HCT116 (cell line): ENCODE data around the gene NOBOX. TPM values are rescaled to one million over a fixed set of nuclear protein-coding genes. Genes with fewer than 3 reads are reported as not detected.
"Not testable (repeated sequence)": the region's sequence is repeated elsewhere in the genome, so short reads cannot be mapped to it uniquely, and the experiment has no call there.

Experiments
- ATAC-seq: fragments of 200-7000 bp; cut with Tn5 transposase; 2 replicates; pipeline ENCODE4 v1.9.1; 2020; ENCODE audit warnings: mild to moderate bottlenecking, moderate library complexity
- BruUV-seq: library from RNA; stranded (reverse); fragments of 400-500 nt; replicated peaks from 2 replicates; lab custom pipeline; 2021; lab: Mats Ljungman, UMichigan
- CTCF ChIA-PET: fragments of 300-600 bp; sonication (Branson Sonifier 250); formaldehyde crosslinking; loops from one replicate; lab custom pipeline; 2021; ENCODE audit warnings: antibody characterized with exemption; lab: Charles Lee
- POLR2A ChIA-PET: fragments of 300-600, 350-600 bp; sonication (Branson Sonifier 250); formaldehyde crosslinking; loops from one replicate; lab custom pipeline; 2021; ENCODE audit warnings: antibody characterized with exemption; lab: Charles Lee
- RAD21 ChIA-PET, 2 experiments: fragments of 300-600 bp; sonication (Branson Sonifier 250); formaldehyde crosslinking; loops; one replicate each; lab custom pipeline; 2023; ENCODE audit warnings: low total read pairs in 2 of 2; ENCODE audit not compliant: uncharacterized antibody in 2 of 2, unreplicated experiment in 2 of 2, low non-redundant PET in 1 of 2; lab: Charles Lee
- DNase-seq: peaks from one replicate; pipeline ENCODE4 v3.0.0-alpha.2; 2010; ENCODE audit warnings: low read depth, low spot score
- H2AFZ ChIP-seq: fragments of 200-600 bp; shearing (Covaris generic), sonication (generic); 2 replicates; pipeline ENCODE4 v1.6.1; 2017; ENCODE audit warnings: low read depth, mixed run types, mixed read lengths, antibody characterized with exemption, low read length; ENCODE audit not compliant: poor library complexity, severe bottlenecking
- H3K27ac ChIP-seq: 2 replicates; pipeline ENCODE4 v1.5.1; 2012; ENCODE audit warnings: low read depth, low read length
- H3K27me3 ChIP-seq: fragments of 200-600 bp; sonication (generic); 2 replicates; pipeline ENCODE4 v1.6.1; 2016; ENCODE audit warnings: mixed run types, low read length, mixed read lengths; ENCODE audit not compliant: insufficient read depth
- H3K36me3 ChIP-seq, 2 experiments: fragments of 200-500 bp in 1 of 2; fragments of 200-600 bp in 1 of 2; sonication (Bioruptor generic) in 1 of 2; sonication (generic) in 1 of 2; 2 replicates each; pipeline versions ENCODE4 v1.5.1 to v1.6.1; 2014 to 2016; ENCODE audit warnings: low read length in 2 of 2, inconsistent platforms in 1 of 2, mixed read lengths in 1 of 2, mixed run types in 1 of 2; ENCODE audit not compliant: insufficient read depth in 2 of 2, control insufficient read depth in 1 of 2
- H3K4me1 ChIP-seq, 2 experiments: fragments of 200-600 bp in 1 of 2; sonication (generic) in 1 of 2; 2 replicates each; pipeline versions ENCODE4 v1.5.1 to v1.6.1; 2012 to 2017; ENCODE audit warnings: low read length in 2 of 2, inconsistent platforms in 1 of 2, mild to moderate bottlenecking in 1 of 2, mixed read lengths in 1 of 2, mixed run types in 1 of 2, moderate library complexity in 1 of 2; ENCODE audit not compliant: insufficient read depth in 2 of 2, control insufficient read depth in 1 of 2
- H3K4me2 ChIP-seq: fragments of 200-600 bp; sonication (generic); 2 replicates; pipeline ENCODE4 v1.6.1; 2017; ENCODE audit warnings: mixed run types, low read length, mixed read lengths
- H3K4me3 ChIP-seq, 2 experiments: fragments of 200-600 bp in 1 of 2; sonication (generic) in 1 of 2; replicated peaks in 1 of 2; 2 replicates each; pipeline ENCODE4 v1.5.1; 2011 to 2016; ENCODE audit warnings: low read length in 2 of 2, control low read depth in 1 of 2, low read depth in 1 of 2, mild to moderate bottlenecking in 1 of 2, mixed read lengths in 1 of 2, mixed run types in 1 of 2
- H3K79me2 ChIP-seq: fragments of 200-600 bp; sonication (generic); 2 replicates; pipeline ENCODE4 v1.6.1; 2017; ENCODE audit warnings: mild to moderate bottlenecking, mixed run types, low read length, moderate library complexity, mixed read lengths; ENCODE audit not compliant: insufficient read depth
- H3K9ac ChIP-seq: fragments of 200-600 bp; sonication (generic); 2 replicates; pipeline ENCODE4 v1.6.1; 2016; ENCODE audit warnings: low read length, mixed read lengths
- H3K9me2 ChIP-seq: fragments of 200-600 bp; sonication (generic), shearing (Covaris generic); 2 replicates; pipeline ENCODE4 v1.6.1; 2017; ENCODE audit warnings: mixed run types, mild to moderate bottlenecking, moderate library complexity; ENCODE audit not compliant: insufficient read depth
- H3K9me3 ChIP-seq, 2 experiments: fragments of 200-500 bp in 1 of 2; fragments of 200-600 bp in 1 of 2; sonication (Bioruptor generic) in 1 of 2; sonication (generic) in 1 of 2; 2 replicates each; pipeline ENCODE4 v1.6.1; 2014 to 2017; ENCODE audit warnings: low read length in 2 of 2, mixed read lengths in 2 of 2, inconsistent platforms in 1 of 2, low read depth in 1 of 2, mild to moderate bottlenecking in 1 of 2, mixed run types in 1 of 2, moderate library complexity in 1 of 2; ENCODE audit not compliant: control insufficient read depth in 1 of 2, insufficient read depth in 1 of 2
- H4K20me1 ChIP-seq: fragments of 200-600 bp; sonication (generic), shearing (Covaris generic); 2 replicates; pipeline ENCODE4 v1.6.1; 2017; ENCODE audit warnings: mixed run types, mild to moderate bottlenecking, moderate library complexity; ENCODE audit not compliant: insufficient read depth
- intact Hi-C: fragments of 100-400 bp; cut with micrococcal nuclease; formaldehyde crosslinking; loops from 2 replicates; pipeline ENCODE4 v1.10.0; 2022
- total RNA-seq: library from RNA; stranded (reverse); gene quantifications from one replicate; pipeline ENCODE4 v1.2.1, GENCODE V29; 2021; ENCODE audit not compliant: unreplicated experiment

NOBOX gene
- total RNA-seq, 1 experiment from 2014 or later: not detected

DNA sequence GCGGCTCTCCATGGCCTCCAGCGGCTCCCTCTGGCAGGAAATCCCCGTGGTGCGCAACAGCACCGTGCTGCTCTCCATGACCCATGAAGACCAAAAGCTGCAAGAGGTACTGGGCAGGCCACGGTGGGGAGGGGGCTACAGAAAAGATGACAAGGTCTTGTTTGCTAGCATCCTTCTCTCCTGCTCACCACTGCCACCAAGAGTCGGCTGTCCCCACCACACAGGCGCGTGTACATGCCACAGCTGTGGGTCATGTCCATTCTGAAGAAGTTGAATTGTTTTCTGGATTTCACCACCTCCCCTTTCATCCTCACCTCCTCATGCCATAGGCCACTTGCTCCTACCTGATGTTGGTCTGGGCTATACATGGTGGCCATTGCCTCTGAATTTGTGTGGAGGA lies 36.2 kb downstream of the NOBOX start:
- H3K9me2 ChIP-seq, H3K27me3 ChIP-seq, intact Hi-C loops, H2AFZ ChIP-seq, DNase-seq, RAD21 ChIA-PET, H3K9me3 ChIP-seq, H3K79me2 ChIP-seq, BruUV-seq, H3K9ac ChIP-seq, CTCF ChIA-PET, H4K20me1 ChIP-seq, H3K4me1 ChIP-seq, H3K4me3 ChIP-seq, H3K4me2 ChIP-seq, H3K36me3 ChIP-seq, POLR2A ChIA-PET, H3K27ac ChIP-seq: not testable (repeated sequence)
- peak; percentile 52 for ATAC-seq

DNA sequence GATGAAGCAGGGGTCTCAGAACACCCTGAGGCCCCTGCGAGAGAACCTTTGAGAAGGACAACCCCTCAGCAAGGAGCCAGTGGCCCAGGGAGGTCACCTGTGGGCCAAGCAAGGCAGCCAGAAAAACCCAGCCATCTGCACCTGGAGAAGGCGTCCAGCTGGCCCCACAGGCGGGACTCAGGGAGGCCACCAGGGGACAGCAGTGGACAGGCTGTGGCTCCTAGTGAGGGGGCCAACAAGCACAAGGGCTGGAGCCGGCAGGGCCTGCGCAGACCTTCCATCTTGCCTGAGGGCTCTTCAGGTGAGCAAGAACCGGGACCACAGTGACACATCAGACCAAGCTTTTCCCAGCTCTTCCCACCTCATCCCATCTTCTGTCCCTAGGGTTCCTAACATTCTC lies 38.0 kb downstream of the NOBOX start:
- not testable (repeated sequence) for BruUV-seq

DNA sequence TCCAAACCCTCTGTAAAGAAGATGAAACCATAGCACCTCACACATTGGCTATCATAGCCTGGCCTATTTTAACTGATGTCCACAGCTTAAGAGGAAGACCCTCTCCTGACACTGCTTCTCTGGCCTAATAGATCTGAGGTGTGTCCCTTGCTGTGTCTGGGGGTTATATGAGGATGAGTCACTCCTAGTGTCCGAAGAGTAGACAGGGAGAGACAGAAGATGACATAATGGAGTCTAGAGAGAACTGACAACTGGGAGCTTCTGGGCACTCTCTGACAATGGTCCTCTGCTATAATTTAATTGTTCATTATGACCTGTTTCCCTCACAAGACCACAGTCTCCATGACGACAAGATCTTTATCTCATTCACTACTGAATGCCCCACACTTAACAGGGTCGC lies 41.4 kb downstream of the NOBOX start:
- RAD21 ChIA-PET, H3K9me2 ChIP-seq, H3K4me2 ChIP-seq, DNase-seq, H2AFZ ChIP-seq, H3K27me3 ChIP-seq, H3K79me2 ChIP-seq, H3K36me3 ChIP-seq, H3K27ac ChIP-seq, H3K4me3 ChIP-seq, CTCF ChIA-PET, H3K9ac ChIP-seq, intact Hi-C loops, H3K9me3 ChIP-seq, POLR2A ChIA-PET, H3K4me1 ChIP-seq, H4K20me1 ChIP-seq, BruUV-seq: not testable (repeated sequence)
- 0 out of 2 replicates have a peak, but pooled peaks have one; percentile 18 for ATAC-seq

More for the DNA sequence above, 38.0 kb downstream of the NOBOX start:
- H3K79me2 ChIP-seq, H3K4me3 ChIP-seq, H3K27ac ChIP-seq, intact Hi-C loops, RAD21 ChIA-PET, H3K4me2 ChIP-seq, H3K36me3 ChIP-seq, H3K9ac ChIP-seq, H2AFZ ChIP-seq, H3K9me2 ChIP-seq, H3K27me3 ChIP-seq, CTCF ChIA-PET, DNase-seq, POLR2A ChIA-PET, H3K4me1 ChIP-seq, H3K9me3 ChIP-seq, H4K20me1 ChIP-seq: not testable (repeated sequence)
- ATAC-seq: peak; percentile 63

DNA sequence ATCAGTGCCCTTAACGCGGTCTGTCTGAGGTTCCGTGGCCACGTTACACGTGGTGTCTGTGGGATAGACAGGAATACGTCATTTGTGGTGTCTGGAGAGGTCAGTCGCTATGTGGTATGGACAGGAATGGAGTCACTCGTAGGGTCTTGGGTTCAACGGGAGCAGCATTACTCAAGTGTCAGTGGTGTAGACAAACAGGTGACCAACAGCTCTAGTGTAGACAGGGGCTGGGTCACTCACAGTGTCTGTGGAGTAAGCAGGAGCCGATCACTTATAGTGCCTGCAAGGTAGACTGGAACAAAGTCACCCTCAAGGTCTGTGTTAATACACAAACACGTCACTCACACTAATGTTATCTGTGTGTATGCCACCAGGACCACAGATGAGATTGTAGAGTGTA lies 46.6 kb downstream of the NOBOX start:
- H3K4me1 ChIP-seq: peaks cover 9 to 18% of the 10 kb centered on the region in 2 experiments
- DNase-seq, H3K27ac ChIP-seq, RAD21 ChIA-PET, H3K9me2 ChIP-seq, H3K9me3 ChIP-seq, H3K9ac ChIP-seq, intact Hi-C loops, H2AFZ ChIP-seq, H3K27me3 ChIP-seq, BruUV-seq, CTCF ChIA-PET, H3K4me3 ChIP-seq, H4K20me1 ChIP-seq, H3K36me3 ChIP-seq, POLR2A ChIA-PET, H3K79me2 ChIP-seq, ATAC-seq, H3K4me2 ChIP-seq: not testable (repeated sequence)
